PC-3 (cell line): ENCODE results near the gene MAGI2. TPM values are rescaled to one million over a fixed set of nuclear protein-coding genes. Genes with fewer than 3 reads are reported as not detected.

ENCODE experiments used
- ATAC-seq: fragments of 200-7000 bp; cut with Tn5 transposase; 2 replicates; pipeline ENCODE4 v1.9.1; 2020; ENCODE audit warnings: mild to moderate bottlenecking, moderate library complexity
- BruUV-seq: library from RNA; stranded (reverse); fragments of 400-500 nt; replicated peaks from 2 replicates; lab custom pipeline; 2021; lab: Mats Ljungman, UMichigan
- CTCF ChIA-PET: fragments of 300-600 bp; sonication (Branson Sonifier 250); formaldehyde crosslinking; loops from one replicate; lab custom pipeline; 2022; ENCODE audit warnings: antibody characterized with exemption; lab: Charles Lee
- POLR2A ChIA-PET: fragments of 300-600 bp; sonication (Branson Sonifier 250); formaldehyde crosslinking; loops from one replicate; lab custom pipeline; 2022; ENCODE audit warnings: antibody characterized with exemption; ENCODE audit not compliant: unreplicated experiment; lab: Charles Lee
- DNase-seq: peaks from one replicate; pipeline ENCODE4 v3.0.0-alpha.2; 2015
- H2AFZ ChIP-seq: fragments of 300-600 bp; sonication (generic); 2 replicates; pipeline ENCODE4 v1.6.0; 2016; ENCODE audit warnings: antibody characterized with exemption, low read length
- H3F3A ChIP-seq: fragments of 300-600 bp; sonication (generic); one replicate; pipeline ENCODE4 v1.6.0; 2017; ENCODE audit warnings: antibody characterized with exemption, low read length, control low read depth, mild to moderate bottlenecking; ENCODE audit not compliant: unreplicated experiment
- H3K27ac ChIP-seq: fragments of 300-600 bp; sonication (generic); 2 replicates; pipeline ENCODE4 v1.5.1; 2016; ENCODE audit warnings: mild to moderate bottlenecking, low read length
- H3K27me3 ChIP-seq: fragments of 300-600 bp; sonication (generic); 2 replicates; pipeline ENCODE4 v1.6.1; 2016; ENCODE audit warnings: low read length, mixed read lengths
- H3K36me3 ChIP-seq: fragments of 300-600 bp; sonication (generic); 2 replicates; pipeline ENCODE4 v1.6.1; 2016; ENCODE audit warnings: low read depth, mixed run types, low read length, mixed read lengths
- H3K4me1 ChIP-seq: fragments of 300-600 bp; sonication (generic); 2 replicates; pipeline ENCODE4 v1.5.1; 2016; ENCODE audit warnings: low read length; ENCODE audit not compliant: insufficient read depth
- H3K4me2 ChIP-seq: fragments of 300-600 bp; sonication (generic); 2 replicates; pipeline ENCODE4 v1.6.0; 2016; ENCODE audit warnings: low read length
- H3K4me3 ChIP-seq: fragments of 300-600 bp; sonication (generic); 2 replicates; pipeline ENCODE4 v1.5.1; 2016; ENCODE audit warnings: mild to moderate bottlenecking, low read length, mixed read lengths
- H3K79me2 ChIP-seq: fragments of 300-600 bp; sonication (generic); 2 replicates; pipeline ENCODE4 v1.6.1; 2017; ENCODE audit warnings: low read length, mixed read lengths
- H3K9ac ChIP-seq: fragments of 300-600 bp; sonication (generic); 2 replicates; pipeline ENCODE4 v1.6.0; 2016; ENCODE audit warnings: mild to moderate bottlenecking, low read length
- H3K9me2 ChIP-seq: fragments of 300-600 bp; sonication (generic); replicated peaks from 2 replicates; pipeline ENCODE4 v1.6.1; 2016; ENCODE audit warnings: mixed run types, low read length, mixed read lengths
- H3K9me3 ChIP-seq: fragments of 300-600 bp; sonication (generic); 2 replicates; pipeline ENCODE4 v1.6.1; 2016; ENCODE audit warnings: low read length, mixed read lengths
- H4K20me1 ChIP-seq: fragments of 300-600 bp; sonication (generic); 2 replicates; pipeline ENCODE4 v1.6.1; 2016; ENCODE audit warnings: low read length, mixed read lengths
- EZH2 ChIP-seq: fragments of 300-600 bp; sonication (generic); IDR thresholded peaks from one replicate; pipeline ENCODE4 v1.6.1; 2017; ENCODE audit warnings: antibody characterized with exemption, mild to moderate bottlenecking, low read length; ENCODE audit not compliant: unreplicated experiment
- EZH2phosphoT487 ChIP-seq: fragments of 300-600 bp; sonication (generic); IDR thresholded peaks from 2 replicates; pipeline ENCODE4 v1.6.1; 2018; ENCODE audit warnings: mild to moderate bottlenecking, antibody characterized with exemption, low read length, borderline replicate concordance
- intact Hi-C: fragments of 100-400 bp; cut with micrococcal nuclease; formaldehyde crosslinking; loops from 2 replicates; pipeline ENCODE4 v1.9.0; 2023
- total RNA-seq: library from RNA; depleted of rRNA; stranded (reverse); fragments of >200 nt; gene quantifications from 2 replicates; pipeline ENCODE4 v1.2.3, GENCODE V29; 2014
- TF ChIP-seq, protein P1 (sequence below): fragments of 300-600 bp; sonication (generic); conservative IDR thresholded peaks from 2 replicates; pipeline ENCODE4 v1.5.1; 2017; ENCODE audit warnings: antibody characterized with exemption, low read depth, mild to moderate bottlenecking, low read length

MAGI2 gene
- total RNA-seq, 1 experiment from 2014 or later, result not detected

DNA sequence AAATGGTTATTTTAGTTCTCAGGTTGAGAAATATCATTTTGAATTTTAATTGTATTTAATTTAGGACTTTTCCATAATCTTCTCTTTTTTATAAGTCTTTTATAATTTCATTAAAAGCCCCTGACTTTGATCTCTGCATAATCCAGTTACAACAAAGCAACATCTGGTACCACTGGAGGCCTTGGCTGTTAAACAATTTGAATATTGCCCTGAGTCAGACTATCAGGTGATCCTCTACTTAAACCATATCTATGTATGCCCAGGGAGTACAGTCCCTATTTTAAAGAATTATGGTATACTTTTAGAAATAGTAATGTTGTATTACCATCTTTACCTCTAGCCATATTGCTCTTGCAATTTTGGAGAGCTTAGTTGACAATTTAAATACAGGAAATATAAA lies 119.1 kb downstream of the MAGI2 start:
- Histone ChIP-seq H3K36me3 (no peaks in the 10 kb centered on the region), H3F3A (no peaks in the 10 kb centered on the region), H3K79me2 (no peaks in the 10 kb centered on the region), H4K20me1 (no peaks in the 10 kb centered on the region), H2AFZ (no peak overlapping the region), H3K4me3 (no peak overlapping the region), H3K27me3 (no peaks in the 10 kb centered on the region), H3K27ac (no peak overlapping the region), H3K9me2 (no peaks in the 10 kb centered on the region), H3K4me1 (no peaks in the 10 kb centered on the region), H3K9me3 (no peaks in the 10 kb centered on the region), H3K9ac (no peak overlapping the region), H3K4me2 (no peak overlapping the region)
- intact Hi-C loops, result no loop called here
- ATAC-seq (no peak), DNase-seq (no peak)
- ChIA-PET POLR2A (no interaction called here), CTCF (no interaction called here)
- no TSS peak for BruUV-seq
- TF ChIP-seq, protein P1, sequence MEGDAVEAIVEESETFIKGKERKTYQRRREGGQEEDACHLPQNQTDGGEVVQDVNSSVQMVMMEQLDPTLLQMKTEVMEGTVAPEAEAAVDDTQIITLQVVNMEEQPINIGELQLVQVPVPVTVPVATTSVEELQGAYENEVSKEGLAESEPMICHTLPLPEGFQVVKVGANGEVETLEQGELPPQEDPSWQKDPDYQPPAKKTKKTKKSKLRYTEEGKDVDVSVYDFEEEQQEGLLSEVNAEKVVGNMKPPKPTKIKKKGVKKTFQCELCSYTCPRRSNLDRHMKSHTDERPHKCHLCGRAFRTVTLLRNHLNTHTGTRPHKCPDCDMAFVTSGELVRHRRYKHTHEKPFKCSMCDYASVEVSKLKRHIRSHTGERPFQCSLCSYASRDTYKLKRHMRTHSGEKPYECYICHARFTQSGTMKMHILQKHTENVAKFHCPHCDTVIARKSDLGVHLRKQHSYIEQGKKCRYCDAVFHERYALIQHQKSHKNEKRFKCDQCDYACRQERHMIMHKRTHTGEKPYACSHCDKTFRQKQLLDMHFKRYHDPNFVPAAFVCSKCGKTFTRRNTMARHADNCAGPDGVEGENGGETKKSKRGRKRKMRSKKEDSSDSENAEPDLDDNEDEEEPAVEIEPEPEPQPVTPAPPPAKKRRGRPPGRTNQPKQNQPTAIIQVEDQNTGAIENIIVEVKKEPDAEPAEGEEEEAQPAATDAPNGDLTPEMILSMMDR, result no peak
- TF ChIP-seq EZH2 (no peak), EZH2phosphoT487 (no peak)

DNA sequence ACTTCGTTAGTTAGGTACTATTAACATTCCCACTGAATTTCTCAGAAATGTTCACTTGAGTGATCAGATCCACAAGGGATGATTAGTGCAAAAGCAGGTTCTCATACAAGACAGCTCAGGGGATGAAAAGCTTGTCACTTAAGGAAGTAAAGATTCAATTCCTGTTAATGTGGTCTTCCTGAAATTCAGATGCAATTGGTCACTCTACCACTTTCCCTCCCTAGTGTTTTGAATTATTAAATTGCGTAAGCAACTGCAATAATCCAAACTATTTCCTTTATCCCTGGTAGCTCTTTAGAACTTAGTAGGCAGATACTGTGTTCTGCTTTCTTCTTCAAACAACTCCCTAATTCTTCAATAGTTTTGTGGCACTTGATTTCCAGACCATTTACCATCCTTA lies 121.4 kb downstream of the MAGI2 start:
- H3K4me2 ChIP-seq, result no peak overlapping the region
- no peaks in the 10 kb centered on the region for H3K4me1 ChIP-seq
- H3K27me3 ChIP-seq, result no peaks in the 10 kb centered on the region
- no peak overlapping the region for H3K27ac ChIP-seq
- H3K79me2 ChIP-seq, result no peaks in the 10 kb centered on the region
- no peak for TF ChIP-seq EZH2
- TF ChIP-seq, protein P1, result no peak
- TF ChIP-seq EZH2phosphoT487, result no peak
- intact Hi-C loops, result no loop called here
- no peak overlapping the region for H3K9ac ChIP-seq
- BruUV-seq, result no TSS peak
- H3K9me2 ChIP-seq, result no peaks in the 10 kb centered on the region
- ChIA-PET POLR2A (no interaction called here), CTCF (no interaction called here)
- H3K36me3 ChIP-seq, result no peaks in the 10 kb centered on the region
- H2AFZ ChIP-seq, result no peak overlapping the region
- no peak overlapping the region for H3K4me3 ChIP-seq
- DNase-seq, result peak; percentile 5
- no peak for ATAC-seq
- no peaks in the 10 kb centered on the region for H3K9me3 ChIP-seq
- no peaks in the 10 kb centered on the region for H4K20me1 ChIP-seq
- no peaks in the 10 kb centered on the region for H3F3A ChIP-seq

DNA sequence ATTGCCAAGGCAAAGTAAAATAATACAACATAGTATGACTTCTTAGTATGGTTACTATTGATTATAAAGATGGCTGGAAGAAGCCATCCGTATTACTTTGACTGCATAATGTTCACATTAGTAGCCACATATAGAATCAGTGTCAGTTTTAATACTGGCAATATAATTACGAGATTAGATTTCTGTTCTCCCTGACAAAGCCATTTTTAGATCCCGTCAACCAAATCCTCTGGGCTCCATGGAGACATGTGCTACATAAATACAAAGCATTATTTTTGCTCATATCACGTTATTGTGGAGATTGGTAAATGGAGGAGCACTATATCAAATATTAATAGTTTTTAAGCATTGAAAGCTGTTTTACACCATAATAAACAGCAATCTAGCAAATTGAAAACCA lies 124.0 kb downstream of the MAGI2 start:
- Histone ChIP-seq H3K79me2 (no peaks in the 10 kb centered on the region), H3K36me3 (no peaks in the 10 kb centered on the region), H3K27ac (no peak overlapping the region), H3K9me3 (no peaks in the 10 kb centered on the region), H2AFZ (no peak overlapping the region), H3K4me2 (no peak overlapping the region), H3K4me3 (no peak overlapping the region), H3F3A (no peaks in the 10 kb centered on the region), H3K9ac (no peak overlapping the region), H3K27me3 (no peaks in the 10 kb centered on the region), H3K9me2 (no peaks in the 10 kb centered on the region), H4K20me1 (no peaks in the 10 kb centered on the region), H3K4me1 (no peaks in the 10 kb centered on the region)
- ChIA-PET CTCF (no interaction called here), POLR2A (no interaction called here)
- BruUV-seq, result no TSS peak
- ATAC-seq, result no peak
- TF ChIP-seq EZH2 (no peak), EZH2phosphoT487 (no peak)
- TF ChIP-seq, protein P1, result no peak
- DNase-seq, result no peak
- intact Hi-C loops, result no loop called here
